ENCODE data around the gene EGFR.

- no peak for TF ChIP-seq CTCF (IDR thresholded peaks at IDR 0.05)
- no peak for TF ChIP-seq POLR2A (IDR thresholded peaks at IDR 0.05)
- no peak for TF ChIP-seq EP300 (IDR thresholded peaks at IDR 0.05)
These were observed 90.8 kb downstream of the EGFR start for GRCh38 chr7:55109404-55110167.
